ENCODE results near the gene TNIK. TPM values are rescaled to one million over a fixed set of nuclear protein-coding genes. Genes with fewer than 3 reads are reported as not detected.

The TNIK gene
- total and polyA plus RNA-seq, 10 of the 15 experiments (the other 5 are each of a cell fraction or from before 2014, with no cell fraction given): 13.9 to 74.3 (median 48.2) TPM

GRCh38 chr3:171184372-171184771 is 275.8 kb downstream of the TNIK start (continued):
- TF ChIP-seq ATF2 (IDR thresholded peaks at IDR 0.05; ENCODE audit: low read length): no peak
- TF ChIP-seq KDM1A (IDR thresholded peaks at IDR 0.05; ENCODE audit: borderline replicate concordance): no peak
- no peak for TF ChIP-seq PAX8 (IDR thresholded peaks at IDR 0.05)
- no peak for TF ChIP-seq BACH1 (IDR thresholded peaks at IDR 0.05; ENCODE audit: borderline replicate concordance)
- TF ChIP-seq RELB (IDR thresholded peaks at IDR 0.05; ENCODE audit: low read depth): peak; percentile 40; the same call in 1 of the 2 replicates
- no peak for TF ChIP-seq RBBP5 (conservative IDR thresholded peaks at IDR 0.05)
- TF ChIP-seq BCL11A (IDR thresholded peaks at IDR 0.05; ENCODE audit: low read depth, low read length): no peak
- no peak for TF ChIP-seq CTCF (IDR thresholded peaks at IDR 0.05 in 2 of 3, conservative IDR thresholded peaks at IDR 0.05 in 1 of 3; ENCODE audit: control insufficient read depth in 2 of 3, extremely low read depth in 1 of 3, insufficient read depth in 1 of 3, low read depth in 3 of 3, low read length in 3 of 3)
- TF ChIP-seq YBX1 (IDR thresholded peaks at IDR 0.05): no peak
- peak; percentile 34; the same call in 1 of the 2 replicates for TF ChIP-seq FOXM1 (IDR thresholded peaks at IDR 0.05; ENCODE audit: low read depth, low read length)
- TF ChIP-seq DPF2 (IDR thresholded peaks at IDR 0.05): no peak
- peak in 1 of 2 experiments; percentile 36; a peak in 1 of 4 replicates for TF ChIP-seq EP300 (IDR thresholded peaks at IDR 0.05; ENCODE audit: borderline replicate concordance in 1 of 2, control insufficient read depth in 1 of 2, low read depth in 2 of 2, low read length in 2 of 2)
- TF ChIP-seq CBX3 (IDR thresholded peaks at IDR 0.05; ENCODE audit: borderline replicate concordance, low read depth): no peak
- no peak for TF ChIP-seq SP1 (IDR thresholded peaks at IDR 0.05; ENCODE audit: low read depth, low read length)

Data from GM12878 (cell line).